ENCODE measurements around the gene KCNIP3.

The KCNIP3 gene

DNA sequence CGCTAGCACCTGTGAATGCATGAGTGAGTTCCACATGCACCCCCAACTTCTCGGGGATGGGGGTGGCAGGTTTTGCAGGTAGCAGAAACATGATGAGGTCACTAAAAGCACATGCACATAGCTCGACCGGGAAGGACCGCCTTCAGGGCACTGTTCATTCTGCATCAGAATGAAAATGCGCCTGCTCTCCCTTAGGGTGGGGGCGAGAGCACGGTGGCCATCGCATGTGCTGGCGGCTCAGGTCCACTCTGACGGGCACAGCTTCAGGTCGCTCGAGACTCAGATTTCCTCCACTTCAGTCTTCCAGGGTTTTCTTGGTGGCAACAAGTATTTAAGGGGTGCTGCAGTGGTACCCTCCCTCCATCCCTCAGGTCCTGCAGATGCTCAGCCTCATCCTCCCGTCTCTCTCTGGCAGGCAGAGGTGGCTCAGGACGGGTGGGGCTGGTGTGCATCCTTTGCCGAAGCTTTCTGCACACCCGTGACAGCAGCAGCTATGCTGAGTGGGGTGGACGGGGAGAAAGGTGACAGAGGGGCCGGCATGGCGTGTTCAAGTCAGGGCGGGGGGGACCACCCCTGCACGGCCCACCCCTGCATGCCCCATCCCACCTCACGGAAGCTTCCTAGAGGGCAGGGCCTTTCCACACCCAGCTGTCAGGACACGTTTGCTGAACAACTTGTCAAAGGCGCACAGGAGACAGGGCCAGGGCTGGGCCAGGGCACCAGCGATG, 14.8 kb downstream of the KCNIP3 start:
- no peaks in the 10 kb centered on the region for H3K4me1 Mint-ChIP-seq (ENCODE audit: low read depth)
- H3K27ac Mint-ChIP-seq = no peak overlapping the region
- H3K36me3 Mint-ChIP-seq (ENCODE audit: low read depth) = no peaks in the 10 kb centered on the region
- no peaks in the 10 kb centered on the region for H3K9me3 Mint-ChIP-seq
- peaks cover 6% of the 10 kb centered on the region for H3K27me3 Mint-ChIP-seq
- no peak for DNase-seq
- H3K4me3 Mint-ChIP-seq = no peak overlapping the region

GRCh38 chr2:95312543-95313201, 15.5 kb downstream of the KCNIP3 start:
- Mint-ChIP-seq H3K27ac (no peak overlapping the region), H3K4me3 (no peak overlapping the region), H3K4me1 (ENCODE audit: low read depth) (no peaks in the 10 kb centered on the region), H3K36me3 (ENCODE audit: low read depth) (no peaks in the 10 kb centered on the region), H3K9me3 (no peaks in the 10 kb centered on the region), H3K27me3 (peaks cover 6% of the 10 kb centered on the region)
- DNase-seq = no peak

GRCh38 chr2:95313296-95314131, 16.4 kb downstream of the KCNIP3 start:
- no peak for DNase-seq
- H3K9me3 Mint-ChIP-seq = no peaks in the 10 kb centered on the region

DNA sequence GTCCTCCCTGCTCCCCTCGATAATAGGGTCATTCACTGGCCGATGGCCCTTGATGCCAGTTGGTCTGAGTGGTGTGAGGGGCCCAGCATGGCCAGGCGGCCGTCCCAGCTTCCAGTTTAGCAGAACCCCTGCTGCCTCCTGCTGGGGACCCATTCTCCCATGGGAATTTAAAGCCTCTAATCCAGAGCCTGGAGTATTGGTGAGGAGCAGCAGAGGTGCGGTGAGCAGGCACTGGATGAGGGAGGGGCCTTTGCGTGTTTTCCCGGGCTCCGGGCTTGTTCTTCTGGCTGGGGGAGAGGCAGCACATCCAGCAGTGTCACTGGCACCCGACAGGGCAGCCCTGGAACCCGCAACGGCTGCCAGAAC, 17.4 kb downstream of the KCNIP3 start:
- H3K4me3 Mint-ChIP-seq = no peak overlapping the region
- H3K27me3 Mint-ChIP-seq = peaks cover 6% of the 10 kb centered on the region
- no peaks in the 10 kb centered on the region for H3K36me3 Mint-ChIP-seq (ENCODE audit: low read depth)
- no peak overlapping the region for H3K27ac Mint-ChIP-seq
- H3K9me3 Mint-ChIP-seq = no peaks in the 10 kb centered on the region
- H3K4me1 Mint-ChIP-seq (ENCODE audit: low read depth) = no peaks in the 10 kb centered on the region
- no peak for DNase-seq

More at GRCh38 chr2:95313296-95314131, 16.4 kb downstream of the KCNIP3 start:
- no peak overlapping the region for H3K27ac Mint-ChIP-seq
- H3K4me1 Mint-ChIP-seq (ENCODE audit: low read depth) = no peaks in the 10 kb centered on the region
- H3K4me3 Mint-ChIP-seq = no peak overlapping the region
- H3K27me3 Mint-ChIP-seq = peaks cover 6% of the 10 kb centered on the region
- H3K36me3 Mint-ChIP-seq (ENCODE audit: low read depth) = no peaks in the 10 kb centered on the region

DNA sequence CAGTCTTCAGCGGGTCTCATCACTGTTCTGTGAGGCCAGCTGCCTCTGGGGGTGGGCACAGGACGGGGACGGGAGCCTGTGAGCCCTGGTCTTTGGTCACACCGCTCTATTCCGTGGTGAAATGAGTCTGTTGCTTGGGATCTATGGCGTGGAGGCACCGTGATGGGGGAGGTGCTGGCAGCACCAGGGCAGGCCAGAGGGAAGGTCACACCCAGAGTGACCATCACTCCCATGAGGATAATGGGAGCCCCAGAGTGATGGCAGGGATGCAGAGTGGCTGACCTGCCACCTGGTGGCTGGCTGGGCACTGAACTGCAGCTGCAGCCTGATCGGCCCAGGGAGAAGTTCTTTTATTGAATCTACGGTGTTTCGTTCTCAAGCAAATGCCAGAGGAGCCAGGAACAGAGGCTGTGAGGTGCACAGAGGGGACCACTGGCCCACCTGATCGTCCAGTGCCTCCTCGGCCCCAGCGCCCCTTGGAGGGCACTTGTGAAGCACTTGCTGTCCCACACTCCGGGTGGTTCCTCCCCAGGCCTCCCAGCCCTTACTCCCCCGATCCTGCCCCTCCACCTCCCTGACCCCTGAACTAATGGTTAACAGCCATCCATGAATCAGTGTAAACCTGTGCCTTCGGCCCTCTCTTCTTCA, 17.9 kb downstream of the KCNIP3 start:
- H3K27ac Mint-ChIP-seq = no peak overlapping the region
- peaks cover 6% of the 10 kb centered on the region for H3K27me3 Mint-ChIP-seq
- DNase-seq = no peak
- no peaks in the 10 kb centered on the region for H3K4me1 Mint-ChIP-seq (ENCODE audit: low read depth)
- no peaks in the 10 kb centered on the region for H3K36me3 Mint-ChIP-seq (ENCODE audit: low read depth)
- H3K4me3 Mint-ChIP-seq = no peak overlapping the region
- no peaks in the 10 kb centered on the region for H3K9me3 Mint-ChIP-seq

DNA sequence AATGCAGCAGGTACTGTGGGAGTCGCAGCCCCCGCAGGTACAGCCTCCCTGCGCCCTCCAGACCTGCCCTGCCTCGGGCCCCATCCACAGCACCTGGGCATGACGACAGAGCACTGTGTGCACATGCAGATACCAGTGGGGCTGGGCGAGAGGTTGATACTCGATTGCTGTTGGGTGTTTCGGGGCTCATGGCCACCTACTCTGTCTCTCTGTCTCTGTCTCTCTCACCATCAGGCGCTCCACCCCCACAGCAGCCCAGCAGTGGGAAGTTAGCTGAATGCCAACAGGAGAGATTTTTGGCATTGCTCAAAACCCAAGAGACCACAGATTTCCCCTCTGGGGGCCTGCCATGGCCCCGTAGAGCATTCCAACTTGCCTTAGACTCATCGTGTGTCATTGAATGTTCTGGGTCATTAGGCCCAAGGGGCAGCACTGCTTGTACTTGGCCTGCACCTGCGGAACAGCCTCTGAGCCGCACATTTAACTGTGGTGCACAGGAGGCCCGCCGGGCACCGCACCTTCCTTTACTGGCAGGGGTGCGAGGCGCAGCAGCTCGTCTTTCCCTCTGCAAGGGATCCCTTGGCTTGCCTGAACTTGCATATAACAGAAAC, 18.8 kb downstream of the KCNIP3 start:
- Mint-ChIP-seq H3K9me3 (no peaks in the 10 kb centered on the region), H3K27me3 (peaks cover 6% of the 10 kb centered on the region), H3K36me3 (ENCODE audit: low read depth) (no peaks in the 10 kb centered on the region), H3K27ac (no peak overlapping the region), H3K4me3 (no peak overlapping the region), H3K4me1 (ENCODE audit: low read depth) (no peaks in the 10 kb centered on the region)
- no peak for DNase-seq

DNA sequence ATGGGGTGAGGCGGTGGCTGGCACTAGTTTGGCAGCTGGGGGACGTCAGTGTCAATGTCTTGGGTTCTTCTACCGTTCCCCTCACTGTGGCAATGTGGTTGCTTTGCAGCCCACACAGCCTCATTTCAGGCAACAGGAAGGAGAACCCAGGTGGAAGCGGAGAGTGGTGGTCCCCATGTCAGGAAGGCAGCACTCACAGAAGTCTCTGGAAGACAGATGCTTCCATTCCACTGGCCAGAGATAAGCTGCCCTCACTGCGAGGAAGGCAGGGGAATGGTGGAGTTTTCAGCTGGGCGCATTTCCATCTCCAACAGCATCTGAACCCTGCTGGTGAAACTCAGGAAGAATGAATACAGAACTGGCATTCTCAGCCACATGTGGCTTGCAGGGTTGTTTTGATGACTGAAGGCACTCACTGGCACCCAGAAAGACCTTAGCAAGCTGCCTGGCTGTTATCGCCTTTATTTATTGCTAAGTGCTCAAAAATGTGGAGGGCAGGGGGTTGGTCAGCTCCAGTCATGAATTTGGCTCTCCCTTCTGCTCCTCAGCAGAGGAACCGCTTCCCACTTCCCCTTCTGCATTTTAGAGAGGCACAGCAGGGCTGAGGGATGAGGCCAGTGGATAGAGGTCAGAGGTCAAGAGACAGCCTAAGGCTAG, 19.4 kb downstream of the KCNIP3 start:
- Mint-ChIP-seq H3K4me1 (ENCODE audit: low read depth) (no peaks in the 10 kb centered on the region), H3K36me3 (ENCODE audit: low read depth) (no peaks in the 10 kb centered on the region), H3K27me3 (peaks cover 6% of the 10 kb centered on the region), H3K27ac (no peak overlapping the region), H3K9me3 (no peaks in the 10 kb centered on the region), H3K4me3 (no peak overlapping the region)
- DNase-seq = no peak

DNA sequence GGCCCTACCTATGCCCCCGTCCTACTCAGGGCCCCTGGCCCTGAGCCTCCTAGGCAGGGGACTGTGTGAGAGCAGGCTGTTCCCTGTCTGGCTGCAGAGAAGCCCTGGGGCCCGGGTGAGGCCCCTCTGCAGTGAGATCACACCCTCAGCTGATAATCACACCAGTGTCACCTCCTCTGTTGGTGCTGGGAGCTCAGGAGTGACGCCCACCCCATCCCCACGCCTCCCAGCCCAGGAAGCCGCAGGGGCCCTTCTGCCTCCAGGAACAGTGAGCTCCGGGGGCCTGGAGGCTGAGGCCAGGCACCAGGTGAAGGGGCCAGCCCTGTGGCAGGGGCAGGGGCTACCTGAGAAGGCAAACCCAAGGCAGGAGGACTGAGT, 20.0 kb downstream of the KCNIP3 start:
- Mint-ChIP-seq H3K27me3 (peaks cover 6% of the 10 kb centered on the region), H3K9me3 (no peaks in the 10 kb centered on the region), H3K27ac (no peak overlapping the region), H3K4me1 (ENCODE audit: low read depth) (no peaks in the 10 kb centered on the region), H3K36me3 (ENCODE audit: low read depth) (no peaks in the 10 kb centered on the region), H3K4me3 (no peak overlapping the region)
- DNase-seq = no peak

DNA sequence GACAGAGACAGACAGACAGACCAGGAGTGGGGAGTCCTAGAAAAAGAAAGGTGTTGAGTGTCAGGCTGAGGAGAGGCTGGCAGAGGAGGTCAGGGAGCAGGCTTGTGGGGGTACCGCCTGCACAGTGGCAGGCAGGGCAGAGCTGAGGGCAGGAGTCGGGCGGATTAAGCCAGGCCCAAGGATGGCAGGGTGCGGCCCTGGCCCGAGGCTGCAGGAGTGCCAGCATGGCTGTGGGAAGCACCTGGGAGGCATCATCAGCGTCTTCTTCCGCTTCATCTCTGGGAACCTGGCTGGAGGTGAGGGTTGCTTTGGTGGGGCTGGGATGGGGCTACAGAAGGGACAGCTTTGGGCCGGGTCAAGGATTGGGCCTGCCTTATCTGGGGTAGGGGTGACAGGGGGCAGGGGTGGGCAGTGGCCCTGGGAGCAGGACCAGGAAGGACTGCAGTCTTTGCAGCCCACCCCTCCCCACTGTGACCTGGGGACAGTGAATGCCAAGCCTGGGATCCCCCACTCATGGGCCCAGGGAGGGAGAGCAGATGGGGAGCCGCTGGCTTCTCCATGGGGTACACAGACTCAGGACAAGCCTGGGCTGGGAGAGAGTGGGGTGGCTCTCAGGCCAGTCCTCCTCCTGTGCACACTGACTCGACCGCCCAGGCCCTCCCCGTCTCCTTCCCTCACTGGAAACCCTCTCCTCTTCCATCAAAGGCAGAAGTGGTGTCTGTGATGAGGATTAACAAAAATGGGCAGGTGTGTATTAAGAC, 20.7 kb downstream of the KCNIP3 start:
- H3K36me3 Mint-ChIP-seq (ENCODE audit: low read depth) = no peaks in the 10 kb centered on the region
- H3K27me3 Mint-ChIP-seq = peaks cover 6% of the 10 kb centered on the region
- H3K9me3 Mint-ChIP-seq = no peaks in the 10 kb centered on the region
- H3K4me3 Mint-ChIP-seq = no peak overlapping the region
- no peak overlapping the region for H3K27ac Mint-ChIP-seq
- no peak for DNase-seq
- H3K4me1 Mint-ChIP-seq (ENCODE audit: low read depth) = no peaks in the 10 kb centered on the region

- Mint-ChIP-seq H3K27me3 (peaks cover 6% of the 10 kb centered on the region), H3K4me3 (no peak overlapping the region), H3K4me1 (ENCODE audit: low read depth) (no peaks in the 10 kb centered on the region), H3K27ac (no peak overlapping the region), H3K9me3 (no peaks in the 10 kb centered on the region), H3K36me3 (ENCODE audit: low read depth) (no peaks in the 10 kb centered on the region)
- no peak for DNase-seq
Measured at GRCh38 chr2:95318431-95319220, 21.5 kb downstream of the KCNIP3 start.

DNA sequence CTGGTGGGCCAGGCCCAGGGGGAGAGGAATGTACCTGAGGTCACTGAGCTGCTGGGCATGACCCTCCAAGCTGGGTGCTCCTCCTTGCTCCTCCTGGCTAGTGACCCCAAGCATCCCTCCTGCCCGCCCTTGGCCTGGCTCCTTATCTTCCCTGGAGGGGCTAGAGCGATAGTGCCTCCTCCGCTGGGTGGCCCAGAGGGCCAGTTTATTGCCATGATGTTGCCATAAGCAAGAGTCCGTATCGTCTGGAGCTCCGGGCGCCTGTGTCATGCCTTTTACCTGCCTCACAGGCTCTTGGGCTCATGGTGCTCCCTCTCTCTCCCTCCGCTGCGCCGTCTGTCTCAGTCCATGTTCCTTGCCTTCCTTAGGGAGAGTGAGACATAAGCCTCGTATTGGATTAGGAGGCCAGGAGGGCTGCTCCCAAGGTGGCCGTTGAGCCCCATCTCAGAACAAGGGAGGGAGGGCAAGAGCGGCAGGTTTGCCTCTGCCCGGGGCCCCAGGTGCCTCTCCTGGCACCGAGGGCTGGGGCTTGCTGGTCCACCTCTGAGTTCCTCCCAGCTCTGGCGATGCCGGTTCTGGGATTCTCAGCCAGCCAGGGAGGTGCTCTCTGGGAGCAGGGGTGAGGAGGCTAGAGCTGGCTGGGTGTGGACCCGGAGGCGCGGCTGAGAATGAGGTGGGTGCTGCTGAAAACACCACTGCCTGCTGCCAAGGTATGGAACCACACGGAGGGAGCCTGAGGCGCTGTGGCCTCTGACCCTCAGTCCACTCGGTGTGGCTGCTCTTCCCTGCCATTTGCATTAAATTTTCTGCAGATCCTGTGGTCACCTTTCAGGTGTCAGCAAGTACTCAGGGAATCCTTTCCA, 22.6 kb downstream of the KCNIP3 start:
- Mint-ChIP-seq H3K4me1 (ENCODE audit: low read depth) (no peaks in the 10 kb centered on the region), H3K27ac (no peak overlapping the region), H3K4me3 (no peak overlapping the region), H3K36me3 (ENCODE audit: low read depth) (no peaks in the 10 kb centered on the region), H3K27me3 (peaks cover 6% of the 10 kb centered on the region), H3K9me3 (no peaks in the 10 kb centered on the region)
- DNase-seq = no peak

GRCh38 chr2:95320344-95320712, 23.2 kb downstream of the KCNIP3 start:
- Mint-ChIP-seq H3K36me3 (ENCODE audit: low read depth) (no peaks in the 10 kb centered on the region), H3K27me3 (peaks cover 2% of the 10 kb centered on the region), H3K4me1 (ENCODE audit: low read depth) (no peaks in the 10 kb centered on the region), H3K27ac (no peak overlapping the region), H3K9me3 (no peaks in the 10 kb centered on the region), H3K4me3 (no peak overlapping the region)
- DNase-seq = no peak
